ENCODE measurements around the gene CLCN7. TPM values are rescaled to one million over a fixed set of nuclear protein-coding genes. Genes with fewer than 3 reads are reported as not detected.
A peak's percentile ranks its signal among the peaks of the same experiment; 100 is the strongest.

Gene CLCN7
- polyA plus RNA-seq, 1 of the 3 experiments (the other 2 are of a cell fraction) = 44.3 TPM

DNA sequence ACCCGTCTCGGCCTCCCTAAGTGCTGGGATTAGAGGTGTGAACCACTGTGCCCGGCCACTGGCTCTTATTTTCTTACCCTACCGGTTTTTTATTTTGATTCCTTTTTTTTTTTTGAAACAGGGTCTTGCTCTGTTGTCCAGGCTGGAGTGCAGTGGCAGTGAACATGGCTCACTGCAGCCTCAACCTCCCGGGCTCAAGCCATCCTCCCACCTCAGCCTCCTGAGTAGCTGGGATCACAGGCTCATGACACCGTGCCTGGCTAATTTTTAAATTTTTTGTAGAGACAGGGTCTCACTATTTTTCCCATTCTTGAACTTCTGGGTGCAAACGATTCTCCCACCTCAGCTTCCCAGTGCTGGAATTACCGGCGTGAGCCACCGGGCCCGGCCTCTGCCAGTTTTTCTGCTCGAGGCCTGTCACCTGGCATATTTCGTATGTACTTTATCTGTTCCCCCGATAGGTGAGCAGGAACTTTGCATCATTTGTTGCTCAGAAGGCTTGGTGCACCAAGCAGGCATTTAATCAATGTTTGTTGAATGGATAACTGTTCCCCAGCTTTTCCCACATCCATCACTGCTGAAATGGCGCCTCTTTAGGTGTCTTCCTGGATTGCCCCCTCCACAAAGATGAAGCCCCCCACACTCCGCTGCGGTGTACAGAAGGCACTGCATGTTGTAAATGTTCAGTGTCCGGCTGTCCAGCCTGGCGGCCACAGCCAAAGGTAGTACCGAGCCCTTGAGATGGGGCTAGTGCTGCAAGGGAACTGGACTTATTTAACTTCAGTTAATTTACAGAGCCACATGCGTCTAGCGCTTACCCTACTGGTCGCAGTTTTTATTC is 17.5 kb upstream of the CLCN7 start:
- Histone ChIP-seq H3K27ac (ENCODE audit: low read depth in 2 of 2, low read length in 1 of 2) (peak overlapping the region in 1 of 2 experiments; percentile 43; a peak in 1 of 4 replicates), H3K9me2 (no peaks in the 10 kb centered on the region), H2AFZ (ENCODE audit: low read depth) (peak overlapping the region; percentile 75; the same call in 1 of the 2 replicates), H4K20me1 (ENCODE audit: insufficient read depth) (no peaks in the 10 kb centered on the region), H3K9me3 (no peaks in the 10 kb centered on the region), H3F3A (replicated peaks; ENCODE audit: insufficient read depth) (no peaks in the 10 kb centered on the region), H3K36me3 (replicated peaks in 1 of 2; ENCODE audit: control insufficient read depth in 1 of 2, insufficient read depth in 2 of 2, low read length in 1 of 2) (peaks cover 0 to 25% of the 10 kb centered on the region in 2 experiments), H3K27me3 (ENCODE audit: insufficient read depth) (no peaks in the 10 kb centered on the region), H3K4me1 (ENCODE audit: control insufficient read depth in 1 of 2, insufficient read depth in 2 of 2, low read depth in 1 of 2, low read length in 1 of 2) (peaks cover 0 to 17% of the 10 kb centered on the region in 2 experiments; a peak in 1 of 4 replicates), H3K4me3 (ENCODE audit: low read depth in 2 of 2, low read length in 1 of 2) (peak overlapping the region in 1 of 2 experiments; percentile 78; a peak in 2 of 4 replicates), H3K9ac (no peak overlapping the region), H3K4me2 (peak overlapping the region; percentile 95; the same call in 1 of the 2 replicates), H3K79me2 (ENCODE audit: insufficient read depth) (peaks cover 17% of the 10 kb centered on the region; the same call in 1 of the 2 replicates)
- CTCF ChIA-PET = interaction anchor here (1.1 to 1.8 kb wide), 4 partner anchors 10 to 213 kb away, joined by 3 to 5 read pairs (median 4); partner anchors contain the start of gene MAPK8IP3
- POLR2A ChIA-PET = no interaction called here
- TF ChIP-seq, protein P1, sequence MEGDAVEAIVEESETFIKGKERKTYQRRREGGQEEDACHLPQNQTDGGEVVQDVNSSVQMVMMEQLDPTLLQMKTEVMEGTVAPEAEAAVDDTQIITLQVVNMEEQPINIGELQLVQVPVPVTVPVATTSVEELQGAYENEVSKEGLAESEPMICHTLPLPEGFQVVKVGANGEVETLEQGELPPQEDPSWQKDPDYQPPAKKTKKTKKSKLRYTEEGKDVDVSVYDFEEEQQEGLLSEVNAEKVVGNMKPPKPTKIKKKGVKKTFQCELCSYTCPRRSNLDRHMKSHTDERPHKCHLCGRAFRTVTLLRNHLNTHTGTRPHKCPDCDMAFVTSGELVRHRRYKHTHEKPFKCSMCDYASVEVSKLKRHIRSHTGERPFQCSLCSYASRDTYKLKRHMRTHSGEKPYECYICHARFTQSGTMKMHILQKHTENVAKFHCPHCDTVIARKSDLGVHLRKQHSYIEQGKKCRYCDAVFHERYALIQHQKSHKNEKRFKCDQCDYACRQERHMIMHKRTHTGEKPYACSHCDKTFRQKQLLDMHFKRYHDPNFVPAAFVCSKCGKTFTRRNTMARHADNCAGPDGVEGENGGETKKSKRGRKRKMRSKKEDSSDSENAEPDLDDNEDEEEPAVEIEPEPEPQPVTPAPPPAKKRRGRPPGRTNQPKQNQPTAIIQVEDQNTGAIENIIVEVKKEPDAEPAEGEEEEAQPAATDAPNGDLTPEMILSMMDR (IDR thresholded peaks at IDR 0.05) = no peak
- TF ChIP-seq NFIC (IDR thresholded peaks at IDR 0.05; ENCODE audit: borderline replicate concordance) (no peak), GABPA (IDR thresholded peaks at IDR 0.05; ENCODE audit: low read depth) (no peak), TAF1 (IDR thresholded peaks at IDR 0.05; ENCODE audit: borderline replicate concordance, low read depth, low read length) (no peak), SIN3A (IDR thresholded peaks at IDR 0.05; ENCODE audit: borderline replicate concordance, low read depth, low read length) (no peak), CHD2 (IDR thresholded peaks at IDR 0.05; ENCODE audit: low read length, partially characterized antibody) (no peak), RXRA (IDR thresholded peaks at IDR 0.05; ENCODE audit: borderline replicate concordance, low read depth) (no peak)
- WGBS (ENCODE audit: low lambda C conversion rate) = 92% methylated on average over 22 of the region's 23 CpGs
- DNase-seq = no peak

DNA sequence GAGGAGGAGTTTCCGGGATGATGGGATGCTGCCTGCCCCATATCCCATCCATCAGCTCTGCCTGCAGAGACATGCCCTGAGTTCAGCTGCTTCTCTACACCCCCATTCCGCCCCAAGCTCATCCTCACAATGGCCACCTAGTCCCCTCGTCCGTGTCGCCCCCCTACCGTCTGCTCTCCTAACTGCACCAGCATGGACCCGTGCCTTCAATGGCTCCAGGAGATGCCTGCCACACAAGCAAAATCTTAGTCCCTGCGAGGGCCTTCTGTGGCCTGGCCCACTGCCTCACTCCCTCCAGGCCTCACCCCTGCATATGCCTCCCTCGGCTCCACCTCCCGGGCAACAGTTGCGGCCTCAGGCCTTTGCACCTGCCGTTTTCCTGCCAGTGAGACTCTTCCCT is 16.5 kb upstream of the CLCN7 start:
- Histone ChIP-seq H3K9ac (no peak overlapping the region), H3K4me1 (ENCODE audit: control insufficient read depth in 1 of 2, insufficient read depth in 2 of 2, low read depth in 1 of 2, low read length in 1 of 2) (peaks cover 0 to 17% of the 10 kb centered on the region in 2 experiments; a peak in 1 of 4 replicates), H3K9me3 (no peaks in the 10 kb centered on the region), H3K4me3 (ENCODE audit: low read depth in 2 of 2, low read length in 1 of 2) (no peak overlapping the region), H3F3A (replicated peaks; ENCODE audit: insufficient read depth) (no peaks in the 10 kb centered on the region), H4K20me1 (ENCODE audit: insufficient read depth) (no peaks in the 10 kb centered on the region), H3K79me2 (ENCODE audit: insufficient read depth) (peaks cover 17% of the 10 kb centered on the region; the same call in 1 of the 2 replicates), H3K27me3 (ENCODE audit: insufficient read depth) (no peaks in the 10 kb centered on the region), H3K9me2 (no peaks in the 10 kb centered on the region), H2AFZ (ENCODE audit: low read depth) (no peak overlapping the region), H3K27ac (ENCODE audit: low read depth in 2 of 2, low read length in 1 of 2) (no peak overlapping the region), H3K4me2 (no peak overlapping the region), H3K36me3 (replicated peaks in 1 of 2; ENCODE audit: control insufficient read depth in 1 of 2, insufficient read depth in 2 of 2, low read length in 1 of 2) (peaks cover 0 to 17% of the 10 kb centered on the region in 2 experiments)
- WGBS (ENCODE audit: low lambda C conversion rate) = 96% methylated on average over 12 of the region's 12 CpGs
- DNase-seq = no peak
- no peak for TF ChIP-seq YY1 (IDR thresholded peaks at IDR 0.05; ENCODE audit: low read depth)
- TF ChIP-seq EP300 (IDR thresholded peaks at IDR 0.05; ENCODE audit: borderline replicate concordance in 1 of 2, low read depth in 1 of 2, low read length in 1 of 2) = no peak
- no peak for TF ChIP-seq POLR2AphosphoS5 (IDR thresholded peaks at IDR 0.05; ENCODE audit: low read depth, low read length)
- no peak for TF ChIP-seq SIN3A (IDR thresholded peaks at IDR 0.05; ENCODE audit: borderline replicate concordance, low read depth, low read length)
- no peak for TF ChIP-seq ELF1 (IDR thresholded peaks at IDR 0.05)
- no peak for TF ChIP-seq EZH2phosphoT487 (IDR thresholded peaks at IDR 0.05; ENCODE audit: borderline replicate concordance, low read depth)
- TF ChIP-seq FOXJ3 (CRISPR knock-in tag; IDR thresholded peaks at IDR 0.05) = no peak
- no peak for TF ChIP-seq RFX5 (IDR thresholded peaks at IDR 0.05; ENCODE audit: low read length)
- TF ChIP-seq FOXM1 (IDR thresholded peaks at IDR 0.05; ENCODE audit: low read depth) = no peak
- TF ChIP-seq, protein P2, sequence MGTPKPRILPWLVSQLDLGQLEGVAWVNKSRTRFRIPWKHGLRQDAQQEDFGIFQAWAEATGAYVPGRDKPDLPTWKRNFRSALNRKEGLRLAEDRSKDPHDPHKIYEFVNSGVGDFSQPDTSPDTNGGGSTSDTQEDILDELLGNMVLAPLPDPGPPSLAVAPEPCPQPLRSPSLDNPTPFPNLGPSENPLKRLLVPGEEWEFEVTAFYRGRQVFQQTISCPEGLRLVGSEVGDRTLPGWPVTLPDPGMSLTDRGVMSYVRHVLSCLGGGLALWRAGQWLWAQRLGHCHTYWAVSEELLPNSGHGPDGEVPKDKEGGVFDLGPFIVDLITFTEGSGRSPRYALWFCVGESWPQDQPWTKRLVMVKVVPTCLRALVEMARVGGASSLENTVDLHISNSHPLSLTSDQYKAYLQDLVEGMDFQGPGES (IDR thresholded peaks at IDR 0.05; ENCODE audit: low read depth, low read length) = no peak
- no peak for TF ChIP-seq RXRA (IDR thresholded peaks at IDR 0.05; ENCODE audit: borderline replicate concordance, low read depth)
- TF ChIP-seq, protein P3, sequence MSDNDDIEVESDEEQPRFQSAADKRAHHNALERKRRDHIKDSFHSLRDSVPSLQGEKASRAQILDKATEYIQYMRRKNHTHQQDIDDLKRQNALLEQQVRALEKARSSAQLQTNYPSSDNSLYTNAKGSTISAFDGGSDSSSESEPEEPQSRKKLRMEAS (IDR thresholded peaks at IDR 0.05; ENCODE audit: low read depth) = no peak
- no peak for TF ChIP-seq JUND (IDR thresholded peaks at IDR 0.05)
- TF ChIP-seq NFIC (IDR thresholded peaks at IDR 0.05; ENCODE audit: borderline replicate concordance) = no peak
- TF ChIP-seq SMC3 (IDR thresholded peaks at IDR 0.05; ENCODE audit: low read depth, low read length) = no peak
- TF ChIP-seq RAD21 (IDR thresholded peaks at IDR 0.05; ENCODE audit: low read length) = no peak
- TF ChIP-seq MXI1 (IDR thresholded peaks at IDR 0.05; ENCODE audit: low read depth, low read length) = no peak
- TF ChIP-seq TAF1 (IDR thresholded peaks at IDR 0.05; ENCODE audit: borderline replicate concordance, low read depth, low read length) = no peak
- ChIA-PET CTCF (no interaction called here), POLR2A (no interaction called here)

Data from SK-N-SH (cell line).